HPDE6-E6E7 (cell line): ENCODE measurements around the gene TBC1D2.

Experiments used
- DNase-seq: peaks from one replicate; pipeline ENCODE4 v3.0.0; 2011; ENCODE audit warnings: missing footprints; ENCODE audit errors: extremely low spot score

The TBC1D2 gene

DNA sequence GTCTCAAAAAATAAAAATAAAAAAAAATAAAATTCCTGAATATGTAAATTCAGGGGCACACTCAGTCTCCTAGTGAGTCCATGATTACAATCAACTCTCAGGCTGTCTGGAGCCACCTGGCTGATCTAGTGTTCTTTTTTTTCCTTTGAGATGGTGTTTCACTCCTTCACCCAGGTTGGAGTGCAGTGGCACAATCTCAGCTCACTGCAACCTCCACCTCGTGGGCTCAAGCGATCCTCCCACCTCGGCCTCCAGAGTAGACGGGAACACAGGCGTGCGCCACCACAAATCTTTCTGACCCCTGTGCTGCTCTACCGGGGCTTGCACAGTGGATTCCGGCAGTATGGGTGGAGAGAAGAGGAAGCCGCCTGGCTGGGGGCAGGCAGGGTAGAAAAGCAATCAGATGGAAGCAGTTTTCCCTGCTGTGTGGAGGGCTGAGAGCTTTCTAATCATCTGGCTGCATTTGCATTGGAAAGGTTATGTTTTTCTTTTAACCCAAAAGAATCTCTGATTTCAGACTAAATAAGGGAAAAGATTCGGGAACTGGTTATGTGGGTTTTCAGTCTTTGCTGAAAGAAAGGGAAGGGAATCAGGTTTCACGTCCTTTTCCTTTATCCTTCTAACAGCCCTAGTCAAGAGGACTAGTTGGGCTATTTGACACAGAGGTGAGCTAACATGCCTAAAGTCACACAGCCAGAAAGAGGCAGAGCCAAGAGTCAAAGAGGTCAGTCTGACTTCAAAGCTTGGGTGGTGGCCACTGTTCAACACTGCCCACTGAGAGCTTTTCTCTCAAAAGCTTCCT lies 36.7 kb downstream of the TBC1D2 start:
- no peak for DNase-seq

DNA sequence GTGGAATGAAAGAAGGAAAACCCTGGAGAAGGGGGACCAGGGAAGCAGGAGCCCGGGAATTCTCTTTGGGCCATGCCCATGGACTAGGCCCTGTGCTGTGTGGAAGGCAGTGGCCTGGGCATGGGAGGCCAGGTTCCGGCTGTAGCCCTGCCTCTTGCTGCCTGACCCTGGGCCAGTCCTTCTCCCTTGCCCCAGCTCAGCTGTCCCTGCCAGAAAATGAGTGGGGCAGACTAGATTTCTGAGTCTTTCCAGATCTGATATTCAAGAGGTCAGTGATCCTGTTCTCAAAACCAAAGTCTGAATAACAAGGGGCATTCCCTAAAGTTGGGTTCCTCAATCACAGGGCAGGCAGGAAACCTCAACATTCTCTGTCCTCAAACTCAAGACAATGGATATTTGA lies 38.2 kb downstream of the TBC1D2 start:
- no peak for DNase-seq

DNA sequence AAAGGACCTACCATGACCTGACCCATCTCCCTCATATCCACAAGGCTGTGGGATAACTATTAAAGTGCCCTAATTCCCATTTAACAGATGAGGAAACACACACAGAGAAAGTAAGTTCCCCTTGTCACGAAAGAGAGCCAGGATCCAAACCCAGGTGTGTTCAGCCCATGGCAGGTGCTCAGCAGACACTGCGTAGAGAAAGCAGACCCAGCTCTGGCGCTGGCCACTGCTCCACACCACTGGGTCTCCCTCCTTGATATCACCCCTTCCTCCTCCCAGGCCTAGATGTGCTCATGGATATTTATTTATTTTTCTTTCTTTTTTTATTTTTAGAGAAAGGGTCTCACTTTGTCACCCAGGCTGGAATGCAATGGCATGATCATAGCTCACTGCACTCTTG lies 39.1 kb downstream of the TBC1D2 start:
- DNase-seq, result no peak

DNA sequence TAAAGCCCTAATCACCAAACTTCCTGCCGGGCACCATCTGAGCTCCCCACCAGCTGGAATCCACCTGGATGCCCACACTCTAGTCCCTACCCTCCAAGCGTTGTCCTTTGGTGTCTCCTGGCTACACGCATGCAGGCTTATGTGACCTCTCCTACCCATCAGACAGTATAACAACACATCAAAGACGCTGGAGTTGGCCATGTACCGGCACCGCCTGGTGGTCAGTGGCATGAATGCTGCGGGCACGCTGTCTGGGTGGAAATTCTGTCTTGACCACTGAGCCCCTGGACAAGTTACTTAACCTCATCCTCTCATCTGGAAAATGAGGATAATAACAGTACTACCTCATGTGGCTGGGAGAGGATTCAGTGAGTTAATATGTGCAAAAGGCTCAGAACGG lies 39.6 kb downstream of the TBC1D2 start:
- DNase-seq, result no peak

DNA sequence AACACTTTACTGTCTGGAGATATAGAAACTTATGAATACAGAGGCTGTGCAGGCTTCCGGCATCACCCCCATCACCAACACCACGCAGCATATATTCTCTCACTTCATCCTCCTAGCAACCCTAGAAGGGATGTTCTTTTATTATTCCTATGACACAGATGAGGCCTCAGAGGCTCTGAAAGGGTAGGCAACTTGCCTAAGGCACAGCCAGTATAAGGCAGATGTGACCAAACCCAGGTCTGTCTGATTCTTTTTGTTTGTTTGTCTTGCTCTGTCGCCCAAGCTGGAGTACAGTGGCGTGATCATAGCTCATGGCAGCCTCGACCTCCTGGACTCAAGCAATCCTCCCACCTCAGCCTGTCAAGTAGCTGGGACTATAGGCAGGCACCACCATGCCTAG lies 40.2 kb downstream of the TBC1D2 start:
- DNase-seq, result no peak

DNA sequence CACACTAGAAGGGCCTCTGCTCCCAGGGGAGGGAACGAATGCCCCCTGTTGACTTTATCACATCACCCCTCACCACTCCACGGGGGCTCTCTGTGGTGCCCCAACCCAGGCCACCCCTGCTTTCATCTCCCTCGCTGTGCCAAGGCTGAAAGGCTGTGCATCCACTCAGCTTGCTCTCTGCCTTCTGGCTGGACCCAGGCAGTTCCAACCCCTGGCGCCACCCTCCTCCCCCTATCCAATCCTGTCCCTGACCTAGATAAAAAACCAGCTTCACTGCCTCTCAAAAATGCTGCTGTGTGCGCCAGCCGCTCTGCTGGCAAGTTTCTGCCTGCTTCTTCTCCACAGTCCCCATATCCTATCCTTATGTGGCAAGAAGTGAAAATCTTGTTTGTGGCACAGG lies 40.6 kb downstream of the TBC1D2 start:
- no peak for DNase-seq

DNA sequence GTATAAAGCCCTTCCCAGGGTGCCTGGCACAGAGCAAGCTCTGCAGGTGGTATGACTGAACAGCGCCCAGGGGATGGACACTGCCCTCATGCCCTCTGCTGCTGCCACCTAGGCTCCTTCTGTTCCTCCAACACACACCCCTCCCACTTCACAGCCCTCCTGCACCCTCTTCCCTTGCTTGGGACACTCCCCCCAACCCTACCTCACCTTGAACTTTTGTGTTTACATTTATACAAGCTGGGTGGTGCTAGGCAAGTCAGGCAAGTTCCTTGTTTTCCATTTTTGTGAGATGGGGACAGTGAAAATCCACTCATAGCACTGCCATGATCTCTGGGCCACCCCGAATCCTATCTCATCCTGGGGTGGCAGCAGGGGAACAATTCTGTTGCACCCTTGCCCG lies 44.2 kb downstream of the TBC1D2 start:
- DNase-seq, result no peak

DNA sequence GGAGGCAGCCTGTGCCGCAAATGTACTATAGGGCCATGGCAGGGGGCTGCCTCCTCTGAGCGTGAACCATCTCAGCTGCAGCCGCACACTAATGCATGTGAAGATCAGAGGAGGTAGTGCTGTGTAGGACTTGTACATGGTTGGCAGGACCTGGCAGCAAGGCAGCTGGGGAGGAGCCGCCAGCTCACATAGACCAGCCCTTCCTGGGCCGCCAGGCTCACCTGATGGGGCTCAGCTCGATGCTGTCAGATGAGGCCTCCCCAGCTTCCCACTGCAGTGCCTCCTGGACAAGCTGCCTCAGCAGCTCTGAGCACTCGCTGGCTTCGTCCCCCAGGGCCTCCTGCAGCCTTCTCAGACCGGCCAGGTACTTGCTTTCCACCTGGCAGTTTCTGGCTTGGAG lies 45.0 kb downstream of the TBC1D2 start:
- DNase-seq, result no peak

DNA sequence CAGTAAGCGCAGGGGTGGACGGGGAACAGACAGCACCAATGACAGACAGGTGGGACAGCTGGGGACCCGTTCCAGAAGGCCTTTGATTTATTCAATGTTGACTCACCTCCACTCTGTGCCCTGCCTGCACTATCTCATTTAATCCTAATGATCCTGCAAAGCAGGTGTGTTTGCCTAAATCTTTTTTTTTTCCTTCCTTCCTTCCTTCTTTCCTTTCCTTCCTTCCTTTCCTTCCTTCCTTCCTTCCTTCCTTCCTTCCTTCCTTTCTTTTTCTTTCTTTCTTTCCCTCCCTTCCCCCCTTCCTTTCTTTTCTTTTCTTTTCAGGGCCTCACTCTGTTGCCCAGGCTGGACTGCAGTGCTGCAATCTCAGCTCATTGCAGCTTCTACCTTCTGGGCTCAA lies 45.9 kb downstream of the TBC1D2 start:
- no peak for DNase-seq

DNA sequence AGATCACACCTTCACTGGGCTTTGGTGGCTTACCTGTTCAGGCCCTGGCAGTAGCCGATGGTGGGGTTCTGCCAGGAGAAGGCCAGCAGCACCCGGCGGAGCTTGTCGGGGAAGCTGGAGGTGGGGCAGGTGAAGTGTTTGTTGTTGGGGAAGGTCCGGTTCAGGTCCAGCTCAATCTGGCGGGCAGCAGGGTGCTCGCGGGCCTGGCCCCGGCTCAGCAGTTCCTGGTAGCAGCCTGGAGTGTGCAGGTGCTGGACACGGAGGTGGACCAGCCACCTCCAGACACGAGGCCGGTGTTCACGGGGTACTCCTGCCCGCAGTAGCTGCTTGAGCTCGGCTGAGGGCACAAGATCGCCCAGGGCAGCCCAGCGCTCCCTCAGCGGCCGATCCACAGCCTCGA lies 46.8 kb downstream of the TBC1D2 start:
- no peak for DNase-seq

DNA sequence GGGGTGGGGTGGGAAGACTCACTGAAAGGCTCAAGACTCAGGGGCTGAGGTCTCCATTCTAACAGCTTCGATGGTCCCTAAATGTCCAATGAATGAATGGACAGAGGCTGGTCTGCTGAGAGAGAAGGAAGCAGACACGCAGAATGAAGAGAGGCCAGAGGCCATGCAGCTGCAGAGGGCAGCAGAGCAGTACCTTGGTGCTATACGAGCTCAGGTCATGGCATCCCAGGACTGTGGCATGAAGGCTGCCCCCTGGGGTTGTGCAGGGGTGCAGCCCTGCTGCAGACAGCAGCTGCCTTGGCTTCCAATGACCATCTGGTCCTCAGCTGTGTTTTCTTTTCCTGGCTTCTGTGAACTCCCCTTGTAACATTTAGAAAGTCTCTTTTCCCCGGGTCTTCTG lies 47.8 kb downstream of the TBC1D2 start:
- DNase-seq, result no peak

DNA sequence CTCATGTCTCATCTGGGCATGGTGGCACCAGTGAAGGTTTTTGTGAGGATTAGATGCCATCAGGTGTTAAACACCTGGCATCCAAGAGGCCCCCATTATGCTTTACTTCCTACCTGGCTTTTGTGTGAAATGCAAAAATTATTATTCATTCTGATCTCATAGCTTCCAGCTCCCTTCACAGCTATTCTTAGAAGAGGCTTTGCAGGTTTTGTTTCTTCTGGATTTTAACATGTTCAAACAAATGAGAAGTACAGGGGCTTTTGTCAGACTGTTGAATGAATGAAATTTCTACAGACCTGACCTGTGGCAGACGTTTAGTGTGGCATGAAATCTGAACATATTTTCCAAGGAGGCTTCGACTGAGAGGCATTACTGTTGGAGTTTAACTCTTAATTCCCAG lies 48.7 kb downstream of the TBC1D2 start:
- DNase-seq, result no peak

DNA sequence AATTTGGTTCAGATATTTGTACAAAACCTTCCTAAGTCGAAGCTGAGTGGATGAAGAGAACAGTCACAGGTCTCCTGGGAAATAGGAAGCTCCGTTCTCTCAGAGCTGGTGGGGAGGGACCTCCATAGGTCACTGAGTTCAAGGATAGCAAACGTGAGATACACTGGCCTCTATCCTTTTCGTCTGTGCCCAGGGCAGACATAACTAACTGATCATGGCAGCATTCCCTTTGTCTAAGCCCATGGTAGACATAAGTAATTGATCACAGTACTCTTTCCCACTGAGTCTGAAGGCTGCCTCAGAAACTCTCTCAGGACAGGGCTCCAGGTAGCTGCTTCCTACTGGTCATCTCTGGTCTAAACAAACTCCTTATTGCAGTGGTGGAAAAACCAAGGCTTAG lies 50.8 kb downstream of the TBC1D2 start:
- no peak for DNase-seq

DNA sequence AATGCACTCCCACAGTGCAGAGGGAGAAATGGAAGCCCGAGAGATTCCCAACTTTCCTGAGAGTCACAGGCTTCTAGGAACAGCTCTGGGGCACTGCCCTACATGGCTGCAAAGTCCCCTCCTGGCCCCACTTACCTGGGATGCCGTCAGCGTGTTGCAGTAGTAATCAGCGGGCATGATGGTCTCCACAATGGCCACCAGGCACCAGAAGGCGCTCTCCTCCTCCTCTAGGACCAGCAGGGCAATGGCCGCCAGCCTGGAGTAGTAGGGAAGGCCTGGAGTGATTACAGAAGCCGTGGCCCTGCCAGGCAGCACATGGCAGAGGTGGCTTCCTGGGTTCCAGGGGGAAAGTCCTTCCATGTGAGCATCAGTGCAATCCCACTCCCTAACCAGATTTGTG lies 52.3 kb downstream of the TBC1D2 start:
- DNase-seq, result no peak

DNA sequence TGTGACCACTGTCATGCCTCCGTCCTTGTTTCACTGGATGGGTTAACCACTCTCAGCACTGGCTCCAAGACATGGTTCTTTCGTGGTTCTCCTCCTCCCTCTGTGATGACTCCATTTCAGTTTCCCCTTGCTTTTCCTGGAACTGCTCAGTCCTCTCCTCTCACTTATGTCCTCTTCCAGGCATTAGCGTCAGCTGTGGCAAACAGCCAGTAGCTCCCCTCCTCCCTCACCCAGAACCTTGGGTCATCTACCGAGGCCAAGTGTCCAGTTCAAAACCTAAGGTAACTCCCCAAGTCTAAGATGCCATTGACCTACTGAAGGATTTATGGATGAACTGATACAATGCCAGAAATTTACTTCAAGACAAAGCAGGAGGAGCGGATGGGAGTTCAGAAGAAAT lies 53.2 kb downstream of the TBC1D2 start:
- no peak for DNase-seq

DNA sequence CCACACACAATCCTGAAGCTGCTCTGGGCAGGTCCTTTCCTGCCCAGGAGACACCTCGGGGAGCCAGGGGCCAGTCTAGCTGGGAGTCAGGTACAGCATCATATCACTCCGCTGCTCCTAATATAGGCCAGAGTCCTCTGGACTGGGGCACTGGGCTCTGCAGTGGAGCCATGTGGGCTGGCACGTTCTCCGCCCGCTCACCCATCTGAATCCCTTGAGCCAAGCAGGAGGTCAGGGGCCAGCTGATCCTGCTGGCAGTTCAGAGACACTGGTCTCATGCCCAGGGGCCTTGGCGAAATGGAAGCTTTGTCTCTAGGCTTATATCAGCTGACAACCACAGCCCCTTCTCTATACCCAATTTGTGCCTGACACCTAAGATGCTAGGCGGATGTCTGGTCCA lies 53.7 kb downstream of the TBC1D2 start:
- DNase-seq, result no peak

DNA sequence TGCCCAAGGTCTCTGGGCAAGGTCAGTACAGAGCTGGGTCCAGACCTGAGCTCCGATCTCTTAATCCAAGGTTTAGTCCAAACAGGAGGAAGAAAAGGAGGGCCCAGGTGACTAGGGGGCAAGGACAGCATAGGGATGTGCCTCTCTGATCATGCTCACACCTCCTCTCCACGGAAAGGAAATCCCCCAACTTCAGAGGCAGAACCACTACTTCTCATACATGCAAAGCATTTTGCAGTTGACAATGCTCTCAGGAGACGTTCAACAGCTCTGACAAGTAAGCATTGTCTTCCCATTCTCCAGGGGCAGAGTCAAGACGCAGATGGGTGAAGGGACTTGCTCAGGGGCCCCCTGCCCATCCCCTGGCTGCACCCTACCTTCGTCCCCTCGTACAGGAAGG lies 54.3 kb downstream of the TBC1D2 start:
- DNase-seq, result no peak

DNA sequence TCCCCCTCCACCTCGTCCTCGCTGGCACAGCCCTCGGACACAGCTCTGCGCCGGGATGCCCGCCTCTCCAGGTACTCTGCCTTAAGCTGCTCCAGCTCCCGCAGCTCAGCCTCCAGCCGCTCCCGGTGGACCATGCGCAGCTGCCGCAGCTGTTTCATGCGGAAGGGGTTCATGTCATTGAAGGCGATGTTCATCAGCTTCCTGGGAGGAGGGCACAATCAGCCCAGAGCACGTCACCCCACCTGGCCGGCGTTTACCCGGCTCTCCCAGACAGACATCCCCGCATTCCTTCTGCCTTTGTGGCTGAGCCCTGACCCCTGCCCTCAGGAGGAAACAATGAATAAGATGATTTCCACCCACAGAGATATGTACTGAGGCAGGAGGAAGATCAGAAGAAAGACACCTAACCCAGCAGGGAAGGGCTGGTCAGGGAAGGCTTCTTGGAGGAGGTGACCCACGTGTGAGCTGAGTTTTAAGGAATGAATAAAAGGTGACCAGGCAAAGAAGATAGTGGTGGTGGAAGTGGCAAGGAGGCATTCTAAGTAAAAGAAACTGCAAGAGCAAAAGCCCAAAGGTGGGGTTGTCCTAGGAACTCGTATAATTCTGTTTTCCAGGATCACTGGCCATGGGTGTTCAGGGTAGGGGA lies 55.9 kb downstream of the TBC1D2 start:
- no peak for DNase-seq

DNA sequence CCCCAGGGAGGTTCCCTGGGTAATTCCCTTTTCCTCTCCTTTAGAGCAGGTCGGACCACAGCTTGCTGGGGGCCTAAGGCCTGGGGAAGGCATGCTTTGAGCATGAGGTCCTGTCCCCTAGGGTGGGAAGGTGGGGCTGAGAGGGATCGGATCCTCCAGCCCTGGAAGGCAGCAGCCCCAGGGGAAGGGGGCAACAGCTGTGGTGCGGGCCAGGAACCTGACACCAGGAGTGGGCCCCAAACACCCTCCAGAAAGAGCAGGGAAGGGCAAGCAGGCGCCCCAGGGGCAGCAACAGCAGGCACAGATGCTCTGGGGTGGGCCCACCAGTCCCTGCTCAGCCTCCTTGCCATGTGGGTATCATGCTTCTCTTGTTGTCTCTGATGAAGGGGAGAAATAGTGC lies 59.8 kb downstream of the TBC1D2 start:
- no peak for DNase-seq

DNA sequence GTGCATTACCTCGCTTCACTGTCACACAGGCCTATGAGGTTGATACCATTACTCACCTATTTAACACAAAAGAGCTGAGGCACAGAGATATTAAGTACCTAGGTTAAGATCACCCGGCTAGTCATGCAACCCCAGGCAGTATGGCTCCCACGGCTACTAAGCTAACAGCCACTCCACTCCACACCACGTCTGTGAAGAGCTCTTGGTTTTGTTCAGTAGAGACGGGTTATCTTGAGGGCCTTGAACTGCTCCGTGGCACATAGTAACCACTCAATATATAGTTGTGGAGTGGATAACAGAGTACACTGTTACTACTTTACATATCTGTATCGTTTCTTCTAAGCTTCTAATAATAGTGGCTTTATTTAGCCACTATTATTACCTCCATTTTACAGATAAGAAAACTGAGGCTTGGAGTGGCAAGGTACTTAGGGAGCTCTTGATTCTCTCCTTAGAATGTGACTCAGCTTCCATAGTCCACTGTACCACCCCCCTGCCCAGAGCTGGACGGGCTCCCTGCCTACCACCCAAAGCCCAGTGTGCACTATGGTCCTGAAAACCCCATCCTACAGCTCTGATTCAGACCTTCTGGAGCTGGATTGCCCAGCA lies 62.0 kb downstream of the TBC1D2 start:
- no peak for DNase-seq

DNA sequence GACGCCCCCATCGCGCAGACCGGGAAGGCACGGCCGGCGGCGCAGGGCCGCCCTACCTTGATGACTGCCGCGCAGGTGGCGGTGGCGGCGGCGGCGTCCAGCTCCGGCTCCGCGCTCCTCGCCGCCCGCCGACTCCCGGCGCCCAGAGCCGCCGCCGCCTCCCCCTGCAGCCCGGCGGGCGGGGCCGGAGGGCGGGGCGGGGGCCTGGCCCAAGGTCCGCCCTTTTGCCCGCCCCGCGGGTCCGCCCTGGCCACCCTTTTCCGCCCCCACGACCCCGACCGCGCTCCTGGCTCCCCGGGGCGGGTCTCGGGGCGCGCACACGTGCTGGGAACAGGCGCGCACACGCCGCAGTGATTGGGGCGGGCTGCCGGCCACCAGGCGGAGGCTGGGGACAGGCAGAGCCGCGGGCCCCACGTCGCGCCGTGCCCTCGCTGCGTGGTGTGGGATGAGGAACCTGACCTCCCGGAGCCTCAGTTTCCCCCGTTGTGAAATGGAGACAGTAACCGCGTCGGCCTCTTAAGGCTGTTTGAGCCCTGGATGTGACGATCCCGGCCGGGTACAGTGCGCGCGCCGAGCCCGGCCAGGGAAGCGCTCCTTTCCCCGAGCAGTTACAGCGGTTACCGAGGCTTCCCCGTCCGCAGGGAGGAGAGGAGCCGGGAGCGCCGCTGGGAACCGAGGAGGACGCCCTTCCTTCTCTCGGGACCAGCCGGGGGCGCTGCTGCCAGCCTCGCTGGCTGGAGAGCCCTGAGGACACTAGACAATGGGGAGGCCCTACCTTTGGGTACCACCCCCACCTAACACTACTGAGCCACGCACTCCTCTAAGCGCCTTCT lies 62.7 kb downstream of the TBC1D2 start, which contains the start of gene CORO2A:
TSS of gene CORO2A (minus strand) at position 135 of the 833 bp plus-strand sequence. CDS start 34,977 bp downstream, outside the sequence.
- peak; percentile 73 for DNase-seq
